Heart left ventricle (tissue), 13 donors: ENCODE results near the gene LRP1B.

Source experiments
- CTCF ChIP-seq, 12 donors: fragments of 200-600 bp; sonication (generic) in 4 of 12; IDR thresholded peaks; one replicate each; pipeline versions ENCODE4 v1.5.0 to v1.8.0; 2018 to 2022; ENCODE audit warnings: antibody characterized with exemption in 12 of 12, mild to moderate bottlenecking in 5 of 12
- POLR2A ChIP-seq, 2 donors: fragments of 450-650 bp; IDR thresholded peaks; one replicate each; pipeline ENCODE4 v1.6.1; 2017; ENCODE audit warnings: antibody characterized with exemption in 2 of 2, mild to moderate bottlenecking in 2 of 2, moderate library complexity in 2 of 2
- donor health status: ischemic (EF 13 %, LVEDD 7.1; RV severe dilation, severe dysfunction).
- donor health status: DM: no; HTN: yes; CAD: no.
- donor health status: DM: no; HTN: no; CAD: no.
- donor health status: ischemic (EF 25% LVEDD 6.9; RV normal size, moderate dysfunction).
- donor health status: ischemic (EF 25% LVEDD 5.7; RV mildly dilated, moderate dysfunction).
- donor health status: ischemic (EF 35%, LVEDD 5.7; RV mildly dilated, moderate dysfunction).
- donor health status: nonischemic (EF 11% LVEDD 7.7; RV severe dilation, severe dysfunction).
- donor health status: DM: yes; HTN: yes; CAD: no.
- donor health status: PGD.
- donor health status: ischemic (EF 29% LVEDD 5.4; RV normal size, mild dysfunction).
- donor health status: nonischemic (EF 23%, LVEDD 6.1; RV moderate dilation, normal function).

GRCh38 chr2:140504601-140505000 lies 1626.2 kb downstream of the LRP1B start:
- TF ChIP-seq CTCF (IDR thresholded peaks at IDR 0.05) (no peak), POLR2A (IDR thresholded peaks at IDR 0.05) (no peak)
